ENCODE results near the gene ANAPC16.
"Not testable (repeated sequence)": the region's sequence is repeated elsewhere in the genome, so short reads cannot be mapped to it uniquely, and the experiment has no call there.

The ANAPC16 gene

GRCh38 chr10:72278668-72279393 lies 63.0 kb downstream of the ANAPC16 start:
- no peak overlapping the region for H3K4me2 ChIP-seq (ENCODE audit: low read length)
- no peak overlapping the region for H2AFZ ChIP-seq
- no peaks in the 10 kb centered on the region for H3K9me3 ChIP-seq (ENCODE audit: control insufficient read depth, low read length)
- peaks cover 8% of the 10 kb centered on the region for H3K79me2 ChIP-seq
- H3K27ac ChIP-seq, result no peak overlapping the region
- H3K27me3 ChIP-seq (ENCODE audit: control insufficient read depth, insufficient read depth, low read length), result no peaks in the 10 kb centered on the region
- H3K4me1 ChIP-seq, result peaks cover 17% of the 10 kb centered on the region
- TF ChIP-seq, protein P1, sequence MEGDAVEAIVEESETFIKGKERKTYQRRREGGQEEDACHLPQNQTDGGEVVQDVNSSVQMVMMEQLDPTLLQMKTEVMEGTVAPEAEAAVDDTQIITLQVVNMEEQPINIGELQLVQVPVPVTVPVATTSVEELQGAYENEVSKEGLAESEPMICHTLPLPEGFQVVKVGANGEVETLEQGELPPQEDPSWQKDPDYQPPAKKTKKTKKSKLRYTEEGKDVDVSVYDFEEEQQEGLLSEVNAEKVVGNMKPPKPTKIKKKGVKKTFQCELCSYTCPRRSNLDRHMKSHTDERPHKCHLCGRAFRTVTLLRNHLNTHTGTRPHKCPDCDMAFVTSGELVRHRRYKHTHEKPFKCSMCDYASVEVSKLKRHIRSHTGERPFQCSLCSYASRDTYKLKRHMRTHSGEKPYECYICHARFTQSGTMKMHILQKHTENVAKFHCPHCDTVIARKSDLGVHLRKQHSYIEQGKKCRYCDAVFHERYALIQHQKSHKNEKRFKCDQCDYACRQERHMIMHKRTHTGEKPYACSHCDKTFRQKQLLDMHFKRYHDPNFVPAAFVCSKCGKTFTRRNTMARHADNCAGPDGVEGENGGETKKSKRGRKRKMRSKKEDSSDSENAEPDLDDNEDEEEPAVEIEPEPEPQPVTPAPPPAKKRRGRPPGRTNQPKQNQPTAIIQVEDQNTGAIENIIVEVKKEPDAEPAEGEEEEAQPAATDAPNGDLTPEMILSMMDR (IDR thresholded peaks at IDR 0.05), result no peak
- H3K36me3 ChIP-seq (ENCODE audit: control insufficient read depth, insufficient read depth, low read length), result no peaks in the 10 kb centered on the region
- H3K4me3 ChIP-seq (ENCODE audit: low read depth, low read length), result no peak overlapping the region
- H3K9ac ChIP-seq, result no peak overlapping the region

DNA sequence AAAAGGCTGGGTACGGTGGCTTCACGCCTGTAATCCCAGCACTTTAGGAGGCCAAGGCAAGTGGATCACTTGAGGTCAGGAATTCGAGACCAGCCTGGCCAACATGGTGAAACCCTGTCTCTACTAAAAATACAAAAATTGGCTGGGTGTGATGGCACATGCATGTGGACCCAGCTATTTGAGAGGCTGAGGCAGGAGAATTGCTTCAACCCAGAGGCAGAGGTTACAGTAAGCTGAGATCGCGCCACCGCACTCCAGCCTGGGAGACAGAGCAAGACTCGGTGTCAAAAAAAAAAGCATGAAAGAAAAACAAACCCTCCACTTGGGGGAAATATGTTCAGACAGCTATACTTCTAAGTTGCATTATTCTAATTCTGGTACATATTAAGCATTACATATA lies 63.8 kb downstream of the ANAPC16 start:
- H3K36me3 ChIP-seq (ENCODE audit: control insufficient read depth, insufficient read depth, low read length); H3K4me3 ChIP-seq (ENCODE audit: low read depth, low read length); H3K4me2 ChIP-seq (ENCODE audit: low read length); H3K79me2 ChIP-seq; H3K9me3 ChIP-seq (ENCODE audit: control insufficient read depth, low read length); H3K27ac ChIP-seq; H3K27me3 ChIP-seq (ENCODE audit: control insufficient read depth, insufficient read depth, low read length); H3K9ac ChIP-seq; H2AFZ ChIP-seq: not testable (repeated sequence)
- peaks cover 17% of the 10 kb centered on the region for H3K4me1 ChIP-seq

GRCh38 chr10:72283131-72283530 lies 67.3 kb downstream of the ANAPC16 start:
- H3K27ac ChIP-seq, result no peak overlapping the region
- H3K79me2 ChIP-seq, result no peaks in the 10 kb centered on the region
- H3K4me3 ChIP-seq (ENCODE audit: low read depth, low read length), result no peak overlapping the region
- peaks cover 4% of the 10 kb centered on the region for H3K4me1 ChIP-seq
- H3K27me3 ChIP-seq (ENCODE audit: control insufficient read depth, insufficient read depth, low read length), result no peaks in the 10 kb centered on the region
- no peaks in the 10 kb centered on the region for H3K9me3 ChIP-seq (ENCODE audit: control insufficient read depth, low read length)
- no peak overlapping the region for H3K9ac ChIP-seq
- H2AFZ ChIP-seq, result no peak overlapping the region
- no peak overlapping the region for H3K4me2 ChIP-seq (ENCODE audit: low read length)
- no peaks in the 10 kb centered on the region for H3K36me3 ChIP-seq (ENCODE audit: control insufficient read depth, insufficient read depth, low read length)
- TF ChIP-seq, protein P1 (IDR thresholded peaks at IDR 0.05), result no peak
